ENCODE measurements around the gene ZNF490.
"Not testable (repeated sequence)": the region's sequence is repeated elsewhere in the genome, so short reads cannot be mapped to it uniquely, and the experiment has no call there.

Gene ZNF490

GRCh38 chr19:12647490-12648071 is 37.0 kb upstream of the ZNF490 start:
- H3K27ac ChIP-seq: peak overlapping the region; percentile 65
- TF ChIP-seq ZFX (IDR thresholded peaks at IDR 0.05; ENCODE audit: borderline replicate concordance): no peak
- TF ChIP-seq CTCF (IDR thresholded peaks at IDR 0.05): no peak

GRCh38 chr19:12647047-12647446 is 36.4 kb upstream of the ZNF490 start:
- H3K27ac ChIP-seq: peak overlapping the region; percentile 65
- TF ChIP-seq ZFX (IDR thresholded peaks at IDR 0.05; ENCODE audit: borderline replicate concordance): no peak
- no peak for TF ChIP-seq CTCF (IDR thresholded peaks at IDR 0.05)

GRCh38 chr19:12646551-12646950 is 35.9 kb upstream of the ZNF490 start:
- TF ChIP-seq ZFX (IDR thresholded peaks at IDR 0.05; ENCODE audit: borderline replicate concordance) (no peak), CTCF (IDR thresholded peaks at IDR 0.05) (no peak)
- no peak overlapping the region for H3K27ac ChIP-seq

- H3K27ac ChIP-seq: not testable (repeated sequence)
Measured at GRCh38 chr19:12643716-12644115, 33.1 kb upstream of the ZNF490 start.

- TF ChIP-seq CTCF (IDR thresholded peaks at IDR 0.05) (no peak), ZFX (IDR thresholded peaks at IDR 0.05; ENCODE audit: borderline replicate concordance) (no peak)
- H3K27ac ChIP-seq: no peak overlapping the region
Measured at GRCh38 chr19:12642506-12642905, 31.9 kb upstream of the ZNF490 start.

GRCh38 chr19:12641456-12641855 is 30.8 kb upstream of the ZNF490 start:
- TF ChIP-seq CTCF (IDR thresholded peaks at IDR 0.05): no peak
- TF ChIP-seq ZFX (IDR thresholded peaks at IDR 0.05; ENCODE audit: borderline replicate concordance): no peak
- no peak overlapping the region for H3K27ac ChIP-seq

- TF ChIP-seq CTCF (IDR thresholded peaks at IDR 0.05) (peak; percentile 90), ZFX (IDR thresholded peaks at IDR 0.05; ENCODE audit: borderline replicate concordance) (no peak)
- H3K27ac ChIP-seq: no peak overlapping the region
Measured at GRCh38 chr19:12639901-12640613, 29.4 kb upstream of the ZNF490 start.
